HG03342 (cell line): ENCODE results near the gene NECTIN1.

Source experiments
- ATAC-seq: cut with Tn5 transposase; IDR thresholded peaks from one replicate; pipeline ENCODE4 v1.9.1; 2021; ENCODE audit warnings: mild to moderate bottlenecking, moderate library complexity; ENCODE audit not compliant: unreplicated experiment

The NECTIN1 gene

GRCh38 chr11:119755356-119756071, 26.5 kb upstream of the NECTIN1 start:
- no peak for ATAC-seq

- ATAC-seq, result no peak
Measured at GRCh38 chr11:119754656-119755355, 25.8 kb upstream of the NECTIN1 start.

- peak; percentile 47 for ATAC-seq
Measured at GRCh38 chr11:119754199-119754598, 25.2 kb upstream of the NECTIN1 start.

- ATAC-seq, result no peak
Measured at GRCh38 chr11:119752946-119753345, 23.9 kb upstream of the NECTIN1 start.

- ATAC-seq, result no peak
Measured at GRCh38 chr11:119752345-119752871, 23.4 kb upstream of the NECTIN1 start.

- no peak for ATAC-seq
Measured at GRCh38 chr11:119750056-119750455, 21.1 kb upstream of the NECTIN1 start.

- no peak for ATAC-seq
Measured at GRCh38 chr11:119749006-119749565, 20.1 kb upstream of the NECTIN1 start.

- ATAC-seq, result no peak
Measured at GRCh38 chr11:119747868-119748660, 19.1 kb upstream of the NECTIN1 start.

GRCh38 chr11:119745776-119746535, 17.0 kb upstream of the NECTIN1 start:
- no peak for ATAC-seq

GRCh38 chr11:119745112-119745511, 16.1 kb upstream of the NECTIN1 start:
- no peak for ATAC-seq

GRCh38 chr11:119744577-119744976, 15.6 kb upstream of the NECTIN1 start:
- no peak for ATAC-seq

- no peak for ATAC-seq
Measured at GRCh38 chr11:119743006-119743405, 14.0 kb upstream of the NECTIN1 start.

GRCh38 chr11:119742263-119742861, 13.4 kb upstream of the NECTIN1 start:
- ATAC-seq, result no peak

GRCh38 chr11:119741369-119742262, 12.6 kb upstream of the NECTIN1 start:
- ATAC-seq, result no peak

- ATAC-seq, result no peak
Measured at GRCh38 chr11:119739975-119740374, 11.0 kb upstream of the NECTIN1 start.

- no peak for ATAC-seq
Measured at GRCh38 chr11:119739021-119739703, 10.2 kb upstream of the NECTIN1 start.

GRCh38 chr11:119738059-119738439, 9.0 kb upstream of the NECTIN1 start:
- no peak for ATAC-seq

GRCh38 chr11:119737366-119738058, 8.5 kb upstream of the NECTIN1 start:
- ATAC-seq, result no peak
